OCI-LY7 (cell line): ENCODE results near the gene KCNH6.

Experiments used
- CTCF ChIP-seq: fragments of 200-600 bp; sonication (generic); conservative IDR thresholded peaks from 2 replicates; pipeline ENCODE4 v1.5.1; 2014; ENCODE audit warnings: mild to moderate bottlenecking, antibody characterized with exemption, low read length, moderate library complexity, mixed read lengths
- EZH2phosphoT487 ChIP-seq: fragments of 200-600 bp; sonication (generic); IDR thresholded peaks from 2 replicates; pipeline ENCODE4 v1.6.1; 2018; ENCODE audit warnings: low read depth, borderline replicate concordance, mild to moderate bottlenecking, mixed run types, antibody characterized with exemption, low read length, moderate library complexity, mixed read lengths

- no peak for TF ChIP-seq CTCF
- no peak for TF ChIP-seq EZH2phosphoT487
These were observed 8.1 kb downstream of the KCNH6 start for GRCh38 chr17:63531022-63531965.
